NCI-H1092 treated with DMSO at 0.1 percent for 48 hours (cell line): ENCODE results near the gene GRIN1.
"Not testable (repeated sequence)": the region's sequence is repeated elsewhere in the genome, so short reads cannot be mapped to it uniquely, and the experiment has no call there.

Source experiments
- DNase-seq: peaks from one replicate; lab custom pipeline; 2025; lab: John Stamatoyannopoulos, UW

GRIN1 gene

GRCh38 chr9:137111788-137112563, 27.0 kb upstream of the GRIN1 start:
- no peak for DNase-seq

GRCh38 chr9:137112564-137113384, 26.2 kb upstream of the GRIN1 start:
- no peak for DNase-seq

GRCh38 chr9:137113385-137114159, 25.4 kb upstream of the GRIN1 start:
- DNase-seq: no peak

- no peak for DNase-seq
Observed at GRCh38 chr9:137114220-137114612, 24.7 kb upstream of the GRIN1 start.

GRCh38 chr9:137114613-137115393, 24.2 kb upstream of the GRIN1 start, which contains the start of gene DPP7:
Gene DPP7, minus strand, starts transcription at chr9:137114733. Its CDS starts 20 bp downstream, at chr9:137114713.
- peak; percentile 17 for DNase-seq

- no peak for DNase-seq
Observed at GRCh38 chr9:137115394-137116026, 23.4 kb upstream of the GRIN1 start.

GRCh38 chr9:137116027-137116507, 22.9 kb upstream of the GRIN1 start:
- no peak for DNase-seq

- DNase-seq: no peak
Observed at GRCh38 chr9:137116728-137117127, 22.2 kb upstream of the GRIN1 start.

- DNase-seq: no peak
Observed at GRCh38 chr9:137117269-137117731, 21.7 kb upstream of the GRIN1 start.

GRCh38 chr9:137118092-137118603, 20.8 kb upstream of the GRIN1 start:
- DNase-seq: not testable (repeated sequence)

GRCh38 chr9:137121927-137122795, 16.8 kb upstream of the GRIN1 start:
- DNase-seq: not testable (repeated sequence)

GRCh38 chr9:137122796-137123467, 16.0 kb upstream of the GRIN1 start:
- DNase-seq: not testable (repeated sequence)

- DNase-seq: no peak
Observed at GRCh38 chr9:137123468-137123837, 15.5 kb upstream of the GRIN1 start.

- DNase-seq: not testable (repeated sequence)
Observed at GRCh38 chr9:137123952-137124462, 14.9 kb upstream of the GRIN1 start.

GRCh38 chr9:137126786-137127185, 12.2 kb upstream of the GRIN1 start:
- no peak for DNase-seq

GRCh38 chr9:137127301-137128157, 11.4 kb upstream of the GRIN1 start:
- no peak for DNase-seq

GRCh38 chr9:137128158-137128861, 10.6 kb upstream of the GRIN1 start:
- DNase-seq: no peak
